HG02623 (cell line): ENCODE data around the gene ZNF319.

Experiments
- ATAC-seq: cut with Tn5 transposase; IDR thresholded peaks from one replicate; pipeline ENCODE4 v1.9.1; 2021; ENCODE audit warnings: moderate library complexity; ENCODE audit not compliant: unreplicated experiment

The ZNF319 gene

DNA sequence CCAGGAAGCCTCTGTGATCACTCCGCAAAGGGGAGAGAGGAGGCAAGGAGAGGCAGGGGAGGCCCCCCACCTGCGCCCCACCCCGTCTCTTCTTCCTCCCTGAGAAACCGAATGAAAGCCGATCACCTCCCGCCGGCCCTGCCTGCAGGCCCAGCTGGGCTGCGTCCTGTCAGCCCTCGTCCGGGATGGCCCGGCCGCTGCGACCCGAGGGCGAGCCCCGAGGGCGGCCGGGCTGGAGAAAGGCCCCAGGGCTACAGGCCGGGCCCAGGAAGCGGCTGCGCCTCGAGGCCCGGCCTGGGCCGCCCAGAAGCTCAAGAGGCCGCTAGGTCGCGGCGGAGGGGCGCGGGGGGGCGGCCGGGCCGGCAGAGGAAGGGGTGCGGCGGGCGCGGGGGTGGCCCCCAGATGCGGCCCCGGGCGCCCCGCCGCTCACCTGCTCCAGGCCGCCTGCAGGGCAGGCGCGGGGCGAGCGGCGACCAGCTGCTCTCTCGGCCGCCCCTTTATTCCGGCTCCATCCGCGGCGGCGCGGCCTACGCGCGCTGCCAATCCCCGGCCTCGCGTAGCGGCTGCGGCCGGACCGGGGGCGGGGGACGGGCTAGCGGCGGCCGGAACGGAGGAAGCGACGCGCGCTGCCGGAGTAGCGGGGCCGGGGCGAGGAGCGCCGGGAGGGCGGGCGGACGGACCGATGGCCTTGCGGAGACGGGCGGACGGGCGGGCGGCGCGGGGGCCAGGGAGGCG lies at the start of gene ZNF319:
Gene ZNF319, minus strand, starts transcription at position 702 of the 735 bp plus-strand sequence. CDS start 2,407 bp downstream, outside the sequence.
- ATAC-seq: peak; percentile 16

DNA sequence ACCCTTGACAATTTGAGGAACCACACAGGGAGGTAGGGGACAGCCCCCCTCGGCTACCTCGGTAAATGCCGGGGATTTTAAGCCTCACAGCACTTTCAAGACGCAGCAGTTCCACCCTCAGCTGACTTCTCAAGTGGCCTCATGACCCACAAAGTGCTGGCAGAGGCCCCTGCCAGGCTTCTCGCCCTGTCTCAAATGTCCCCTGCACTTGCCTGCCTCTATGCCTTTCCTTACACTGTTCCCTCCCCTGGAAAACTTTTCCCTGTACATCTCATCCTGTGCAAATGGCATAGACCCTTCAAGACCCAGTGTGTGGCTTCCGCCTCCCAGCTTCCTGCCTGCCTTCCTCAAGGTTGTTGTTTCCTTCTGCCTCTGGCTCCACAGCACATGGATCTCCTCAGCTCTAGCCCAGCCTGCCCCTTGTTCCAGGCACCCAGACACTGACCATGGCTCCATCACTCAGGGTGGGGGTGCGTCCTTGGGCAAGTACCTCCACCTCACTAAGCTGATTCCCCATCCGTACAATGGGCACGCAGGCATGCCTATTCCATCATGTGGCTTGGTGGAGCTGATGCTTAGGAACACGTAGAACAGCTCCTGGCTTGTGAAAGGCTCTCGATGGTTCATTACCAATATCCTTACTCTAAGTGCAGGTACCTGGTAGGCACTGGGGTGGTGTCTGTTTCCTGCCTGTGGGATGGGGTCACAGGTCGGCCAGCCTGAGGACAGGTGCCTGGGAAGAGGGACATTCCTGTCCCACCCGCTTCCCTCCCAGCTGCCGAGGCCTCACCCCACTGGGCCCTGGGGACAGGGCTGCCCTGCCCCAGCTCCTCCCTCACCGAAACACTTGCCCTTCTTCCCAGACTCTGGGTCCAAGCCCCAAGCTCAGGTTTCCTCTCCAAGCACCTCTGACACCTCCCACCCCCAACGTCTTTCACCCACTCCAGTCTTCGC lies 49.0 kb upstream of the ZNF319 start:
- no peak for ATAC-seq

DNA sequence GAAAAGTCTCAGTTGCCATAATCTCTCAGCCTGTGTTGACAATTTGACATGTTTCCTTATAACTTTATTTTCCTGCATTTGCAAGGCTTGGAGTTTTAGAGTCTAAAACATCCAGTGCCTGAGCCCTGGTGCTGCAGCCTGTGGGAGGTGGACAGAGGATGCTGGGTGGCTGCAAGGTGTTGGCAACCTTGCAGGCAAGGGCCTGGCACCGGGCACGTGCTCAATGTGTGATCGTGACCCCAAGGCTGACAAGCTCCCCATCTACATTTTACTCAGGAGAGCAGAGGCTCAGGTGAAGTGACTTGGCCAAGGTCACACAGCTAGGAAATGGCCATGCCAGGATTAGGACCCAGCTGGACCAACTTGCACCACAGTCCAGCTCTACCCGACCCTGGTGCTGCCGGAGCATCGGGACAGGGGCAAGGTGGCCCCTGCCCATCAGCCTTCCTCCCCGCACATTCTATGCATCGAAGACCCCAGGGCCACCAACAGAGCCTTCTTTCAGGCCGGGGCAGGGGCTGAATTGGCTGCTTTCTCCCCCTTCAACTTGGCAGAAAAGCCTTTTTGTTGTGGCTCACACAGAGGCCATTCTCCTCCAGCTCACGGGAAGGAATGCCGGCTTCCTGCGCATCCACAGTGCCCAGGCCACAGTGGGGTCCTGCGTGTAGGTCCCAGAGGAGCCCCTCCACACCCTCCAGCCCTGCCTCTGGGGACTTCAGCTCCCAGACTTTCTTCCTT lies 48.2 kb upstream of the ZNF319 start:
- no peak for ATAC-seq

DNA sequence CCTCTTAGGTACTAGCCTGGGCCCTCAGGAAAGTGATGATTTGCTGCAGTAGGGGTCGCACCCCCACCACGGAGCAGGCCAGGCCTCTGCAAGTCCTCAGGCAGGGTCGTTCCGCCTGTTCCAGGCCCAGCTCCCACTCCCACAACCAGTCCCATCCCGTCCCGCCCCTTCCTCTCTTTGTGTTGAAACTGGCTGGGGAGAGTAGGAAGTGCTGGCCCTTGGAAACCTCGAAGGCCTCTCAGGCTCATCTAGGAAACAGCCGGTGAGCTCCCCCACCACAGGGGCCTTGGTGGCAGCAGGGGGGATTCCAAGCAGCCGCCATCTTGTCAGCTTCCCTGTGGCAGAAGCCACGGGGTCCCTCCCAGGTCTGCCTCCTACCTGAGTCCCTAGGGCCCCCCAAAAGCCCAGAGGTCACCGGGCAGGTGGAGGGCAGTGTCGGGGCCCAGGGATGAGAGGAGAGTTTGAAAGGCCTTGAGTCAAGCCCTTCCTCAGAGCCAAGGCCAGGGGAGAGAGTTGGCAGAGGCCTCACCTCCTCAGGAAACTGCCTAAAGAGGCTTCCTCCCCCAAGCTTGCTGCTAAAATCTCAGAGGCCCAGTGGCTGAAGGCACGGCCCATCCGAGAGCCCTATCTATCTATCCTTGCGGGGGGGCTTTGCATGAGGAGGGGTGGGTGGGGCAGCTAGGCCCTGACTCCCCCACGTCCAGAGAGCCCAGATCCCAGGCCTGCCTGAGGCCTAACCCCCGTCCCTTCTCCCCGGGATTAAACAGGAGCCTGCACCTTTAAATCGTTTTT lies 47.3 kb upstream of the ZNF319 start:
- no peak for ATAC-seq

DNA sequence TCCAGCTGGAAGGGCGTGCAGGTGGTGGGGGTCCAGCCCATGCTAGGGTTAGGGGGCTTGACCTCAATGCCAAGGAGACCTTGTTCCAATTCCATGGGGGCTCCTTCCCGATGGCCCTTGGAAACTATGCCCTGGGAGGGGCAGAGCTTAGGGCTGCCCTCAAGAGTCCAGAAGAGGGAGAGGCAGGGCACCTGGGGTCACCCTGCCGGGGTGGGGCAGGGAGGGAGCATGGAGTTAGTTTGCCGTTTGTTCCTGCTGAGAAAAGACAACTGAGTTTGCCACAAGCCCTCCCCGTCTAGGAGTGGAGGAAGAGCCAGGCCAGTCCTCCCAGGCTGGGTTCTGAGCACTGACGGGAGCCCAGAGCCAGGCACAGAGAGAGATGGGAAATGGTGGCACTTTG lies 46.5 kb upstream of the ZNF319 start:
- ATAC-seq: no peak

DNA sequence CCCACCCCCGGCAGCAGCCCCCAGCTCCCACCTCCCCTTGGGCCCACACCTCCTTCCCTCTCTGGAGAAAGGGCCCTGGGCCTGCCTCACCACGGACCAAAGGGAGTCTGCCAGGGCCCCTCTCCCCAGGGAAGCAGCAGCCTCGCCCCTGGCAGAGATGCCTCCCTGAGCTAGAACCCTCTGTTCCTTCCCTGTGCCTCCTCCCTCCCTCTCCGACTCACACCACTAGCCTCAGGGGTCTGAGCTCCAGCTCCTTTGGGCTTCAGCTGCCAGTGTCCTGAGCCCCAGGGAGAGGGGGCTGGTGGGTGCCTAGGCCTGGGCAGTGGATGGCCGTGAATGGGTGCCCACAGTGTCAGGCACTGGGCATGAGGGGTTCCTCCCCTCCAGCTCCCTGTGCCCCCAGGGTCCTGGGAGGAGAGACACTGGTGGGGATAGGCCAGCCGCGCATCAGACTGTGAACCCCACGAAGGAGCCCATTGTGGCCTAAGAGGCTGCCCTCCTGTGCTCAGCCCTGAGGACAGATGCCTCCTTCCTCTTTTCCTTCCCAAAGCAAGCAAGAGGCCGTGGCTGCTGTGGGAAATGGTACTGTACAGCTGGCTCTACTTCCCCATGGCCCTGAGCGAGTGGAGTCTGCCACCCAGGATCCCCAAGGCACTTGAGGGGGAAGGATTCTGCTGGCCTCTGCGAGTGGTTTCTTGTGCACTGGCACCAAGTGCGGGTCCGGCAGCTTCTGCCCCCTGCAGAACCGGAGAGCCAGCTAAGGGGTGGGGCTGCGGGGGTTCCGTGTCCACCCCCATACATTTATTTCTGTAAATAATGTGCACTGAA lies 45.8 kb upstream of the ZNF319 start:
- no peak for ATAC-seq

DNA sequence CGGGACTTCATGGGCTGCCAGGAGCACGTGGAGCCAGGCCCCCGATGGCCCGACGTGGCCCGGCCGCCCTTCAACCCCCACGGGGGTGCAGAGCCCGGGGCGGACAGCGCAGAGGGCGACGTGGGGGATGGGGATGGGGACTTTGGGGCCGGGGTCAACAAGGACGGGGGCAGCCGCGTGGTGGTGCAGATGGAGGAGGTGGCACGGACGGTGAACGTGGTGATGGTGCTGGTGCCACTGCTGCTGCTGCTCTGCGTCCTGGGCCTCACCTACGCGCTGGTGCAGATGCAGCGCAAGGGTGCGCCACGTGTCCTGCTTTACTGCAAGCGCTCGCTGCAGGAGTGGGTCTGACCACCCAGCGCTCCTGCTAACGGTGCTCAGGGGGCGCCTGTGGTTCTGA lies 44.6 kb upstream of the ZNF319 start:
- no peak for ATAC-seq

DNA sequence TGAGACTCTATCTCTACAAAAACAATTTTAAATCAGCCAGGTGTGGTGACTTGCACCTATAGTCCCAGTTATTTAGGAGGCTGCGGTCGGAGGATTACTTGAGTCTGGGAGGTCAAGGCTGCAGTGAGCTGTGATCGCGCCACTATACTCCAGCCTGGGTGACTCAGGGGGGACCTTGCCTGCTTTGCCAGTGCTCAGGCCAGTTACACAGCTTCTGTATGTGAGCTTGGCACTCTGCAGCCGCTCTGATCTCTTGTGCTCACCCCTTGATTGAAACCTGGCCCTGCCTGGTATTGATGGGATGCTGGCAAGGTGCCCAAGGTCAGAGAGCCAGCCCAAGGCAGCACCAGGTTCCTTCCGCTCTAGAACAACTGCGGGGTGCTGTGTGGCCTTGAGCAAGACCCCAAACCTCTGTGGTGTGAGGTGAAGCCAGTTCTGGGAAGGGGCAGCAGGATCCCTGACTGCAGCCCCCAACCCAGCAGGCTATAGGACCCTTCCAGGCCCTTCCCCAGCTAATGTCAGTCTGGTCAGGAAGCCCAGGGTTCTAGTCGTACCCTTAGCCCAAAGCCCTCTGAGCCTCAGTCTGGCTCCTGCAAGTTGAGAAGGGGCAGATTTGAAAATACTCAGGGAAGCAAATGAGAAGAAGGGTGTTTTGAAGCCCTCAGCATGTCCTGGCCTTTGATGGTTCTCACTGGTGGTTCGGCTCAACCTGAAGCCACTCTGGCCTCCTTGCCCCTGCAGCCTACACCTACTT lies 44.0 kb upstream of the ZNF319 start:
- no peak for ATAC-seq

DNA sequence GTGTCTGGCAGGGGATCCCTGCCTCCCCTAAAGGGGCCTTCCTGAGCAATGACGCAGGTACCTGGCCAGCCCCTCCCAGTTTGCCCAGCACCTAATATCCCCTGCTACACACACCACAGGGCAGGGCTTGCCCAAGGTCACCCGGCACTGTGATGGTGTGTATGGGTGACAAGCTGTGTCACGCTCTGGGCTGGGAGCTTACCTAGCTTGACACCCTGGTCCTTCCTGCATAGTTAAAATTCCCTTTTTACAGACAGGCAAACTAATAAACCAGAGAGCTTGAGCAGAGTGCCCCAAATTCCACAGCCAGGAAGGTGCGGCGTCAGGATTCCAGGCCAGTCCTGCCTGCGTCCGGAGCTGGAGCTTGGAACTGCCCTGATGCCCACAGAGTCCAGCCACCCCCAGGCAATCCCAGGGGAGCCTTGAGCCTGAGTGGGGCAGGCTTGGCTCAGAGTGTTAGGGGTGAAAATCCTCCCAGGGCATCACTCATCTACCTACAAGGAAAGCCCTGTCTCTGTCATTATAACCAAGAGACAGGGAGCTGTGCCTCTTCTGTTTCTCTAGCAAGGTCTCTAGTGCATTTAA lies 43.2 kb upstream of the ZNF319 start:
- no peak for ATAC-seq

DNA sequence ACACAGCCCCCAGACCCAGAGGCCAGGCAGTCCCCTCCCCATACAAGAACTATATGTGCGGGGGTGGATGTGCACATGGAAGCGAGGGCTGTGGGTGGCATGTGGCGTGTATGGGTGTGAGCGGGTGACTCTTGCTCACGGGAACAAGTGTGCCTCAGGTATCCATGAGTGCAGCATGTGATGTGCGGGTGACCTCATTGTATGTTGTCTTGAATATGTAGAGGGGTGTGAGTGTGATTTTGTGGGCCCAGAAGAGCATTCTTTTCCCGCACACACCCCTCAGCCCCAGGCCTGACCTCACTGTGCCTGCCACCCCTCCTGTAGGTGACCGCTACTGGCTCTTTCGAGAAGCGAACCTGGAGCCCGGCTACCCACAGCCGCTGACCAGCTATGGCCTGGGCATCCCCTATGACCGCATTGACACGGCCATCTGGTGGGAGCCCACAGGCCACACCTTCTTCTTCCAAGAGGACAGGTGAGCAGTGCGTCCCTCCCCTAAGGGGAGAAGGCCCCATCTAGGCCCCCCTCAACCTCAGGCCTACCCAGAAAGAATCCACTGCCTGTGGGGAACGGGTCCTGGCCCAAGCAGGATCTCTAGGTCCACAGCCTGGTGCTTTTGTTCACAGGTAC lies 42.5 kb upstream of the ZNF319 start:
- no peak for ATAC-seq

DNA sequence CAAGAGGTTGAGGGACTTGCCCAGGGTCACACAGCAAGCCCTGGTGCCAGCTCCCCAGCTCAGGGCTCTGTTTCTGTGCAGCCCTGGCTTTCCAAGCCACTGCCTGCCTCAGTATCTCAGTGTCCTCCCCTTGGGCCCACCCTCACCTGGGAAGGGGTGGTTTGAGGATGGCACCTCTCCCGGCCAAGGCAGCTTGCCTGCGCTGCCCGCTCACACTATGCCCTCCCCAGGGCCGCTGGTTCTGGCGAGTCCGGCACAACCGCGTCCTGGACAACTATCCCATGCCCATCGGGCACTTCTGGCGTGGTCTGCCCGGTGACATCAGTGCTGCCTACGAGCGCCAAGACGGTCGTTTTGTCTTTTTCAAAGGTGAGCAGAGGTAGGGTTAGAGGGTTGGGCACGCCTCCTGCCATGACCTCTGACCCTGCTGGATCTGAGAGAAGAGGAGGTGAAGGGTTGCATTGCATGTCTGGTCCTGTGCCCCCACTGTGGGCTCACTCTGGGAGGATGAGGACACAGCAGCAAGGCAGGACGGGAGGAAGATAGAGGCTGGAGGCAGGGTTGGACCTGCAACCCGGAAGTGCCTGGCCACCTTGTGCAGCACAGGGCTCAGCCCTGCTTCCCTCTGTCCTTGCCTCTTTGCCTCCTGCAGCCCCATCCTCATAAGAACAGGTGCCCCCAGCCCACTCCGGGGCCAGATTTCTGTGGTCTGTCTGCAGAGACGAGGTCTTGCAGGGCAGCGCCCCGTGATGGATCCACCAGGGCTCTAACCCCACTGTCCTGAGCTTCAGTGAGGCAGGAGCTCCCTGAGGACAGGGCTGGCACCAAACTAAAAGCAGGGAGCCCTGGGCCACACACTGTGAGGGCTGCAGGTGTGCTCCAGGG lies 41.8 kb upstream of the ZNF319 start:
- ATAC-seq: no peak

DNA sequence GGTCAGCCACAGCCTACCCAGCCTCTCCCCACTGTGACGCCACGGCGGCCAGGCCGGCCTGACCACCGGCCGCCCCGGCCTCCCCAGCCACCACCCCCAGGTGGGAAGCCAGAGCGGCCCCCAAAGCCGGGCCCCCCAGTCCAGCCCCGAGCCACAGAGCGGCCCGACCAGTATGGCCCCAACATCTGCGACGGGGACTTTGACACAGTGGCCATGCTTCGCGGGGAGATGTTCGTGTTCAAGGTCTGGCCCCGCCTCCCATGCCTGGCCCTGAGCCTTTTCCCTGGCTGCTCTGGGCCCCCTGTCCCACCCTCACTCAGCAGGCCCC lies 41.1 kb upstream of the ZNF319 start:
- ATAC-seq: no peak

DNA sequence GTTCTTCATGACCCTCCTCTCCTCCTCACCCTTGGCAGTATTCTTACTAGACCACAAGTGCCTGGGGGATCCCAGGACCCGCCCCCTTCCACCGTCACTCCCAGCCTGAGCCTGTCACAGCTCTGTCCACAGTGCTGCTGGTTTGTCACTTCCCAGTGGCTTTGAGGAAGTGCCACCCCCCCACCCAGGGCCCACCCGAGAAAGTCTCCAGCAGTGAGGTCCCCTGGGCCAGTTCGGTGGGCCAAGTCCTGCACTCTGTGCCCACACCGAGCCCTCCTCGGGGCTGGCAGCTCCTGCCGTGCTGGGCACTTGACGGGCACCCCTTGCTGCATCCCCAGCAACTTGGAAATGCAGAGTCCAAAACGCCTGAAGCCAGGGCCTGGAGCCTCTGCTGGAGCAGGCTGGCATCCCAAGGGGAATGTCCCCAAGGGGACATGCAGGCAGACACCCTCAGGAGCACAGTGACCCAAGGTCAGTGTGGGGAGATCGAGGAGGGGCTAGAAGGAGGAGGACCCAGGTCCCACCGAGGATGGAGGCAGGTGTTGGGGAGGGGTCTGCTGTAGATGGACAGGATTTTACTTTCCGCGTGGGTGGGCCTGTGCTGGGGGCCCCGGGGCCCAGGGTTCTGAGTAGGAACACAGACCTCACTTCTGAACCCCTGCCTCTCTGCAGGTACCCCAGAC lies 40.6 kb upstream of the ZNF319 start:
- no peak for ATAC-seq

DNA sequence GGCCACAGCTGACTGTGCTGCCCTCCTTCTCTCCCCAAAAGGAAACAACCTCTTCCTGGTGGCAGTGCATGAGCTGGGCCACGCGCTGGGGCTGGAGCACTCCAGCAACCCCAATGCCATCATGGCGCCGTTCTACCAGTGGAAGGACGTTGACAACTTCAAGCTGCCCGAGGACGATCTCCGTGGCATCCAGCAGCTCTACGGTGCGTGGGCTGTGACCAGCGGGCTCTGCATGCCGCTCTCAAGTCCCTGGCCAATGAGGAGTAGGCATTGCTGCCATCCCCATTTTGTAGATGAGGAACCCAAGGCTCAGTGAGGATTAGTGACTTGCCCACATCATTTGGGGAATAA lies 40.0 kb upstream of the ZNF319 start:
- no peak for ATAC-seq

DNA sequence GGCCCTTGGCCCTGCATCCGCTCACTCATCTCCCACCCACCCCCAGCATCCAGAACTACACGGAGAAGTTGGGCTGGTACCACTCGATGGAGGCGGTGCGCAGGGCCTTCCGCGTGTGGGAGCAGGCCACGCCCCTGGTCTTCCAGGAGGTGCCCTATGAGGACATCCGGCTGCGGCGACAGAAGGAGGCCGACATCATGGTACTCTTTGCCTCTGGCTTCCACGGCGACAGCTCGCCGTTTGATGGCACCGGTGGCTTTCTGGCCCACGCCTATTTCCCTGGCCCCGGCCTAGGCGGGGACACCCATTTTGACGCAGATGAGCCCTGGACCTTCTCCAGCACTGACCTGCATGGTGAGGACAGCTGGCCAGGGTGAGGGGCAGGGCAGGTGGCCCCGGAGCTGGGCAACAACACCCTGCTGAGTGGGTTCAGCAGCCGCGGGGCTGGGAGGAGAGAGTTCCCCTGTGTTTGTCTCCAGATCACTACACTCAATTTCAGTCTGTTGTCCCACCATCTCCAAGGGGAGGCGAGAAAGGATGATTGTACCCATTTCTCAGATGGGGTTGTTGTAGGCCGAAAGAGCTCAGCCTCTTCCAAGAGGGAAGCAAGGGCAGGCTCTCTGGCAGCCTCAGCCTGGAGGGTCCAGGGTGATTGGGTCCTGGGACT lies 39.5 kb upstream of the ZNF319 start:
- no peak for ATAC-seq

DNA sequence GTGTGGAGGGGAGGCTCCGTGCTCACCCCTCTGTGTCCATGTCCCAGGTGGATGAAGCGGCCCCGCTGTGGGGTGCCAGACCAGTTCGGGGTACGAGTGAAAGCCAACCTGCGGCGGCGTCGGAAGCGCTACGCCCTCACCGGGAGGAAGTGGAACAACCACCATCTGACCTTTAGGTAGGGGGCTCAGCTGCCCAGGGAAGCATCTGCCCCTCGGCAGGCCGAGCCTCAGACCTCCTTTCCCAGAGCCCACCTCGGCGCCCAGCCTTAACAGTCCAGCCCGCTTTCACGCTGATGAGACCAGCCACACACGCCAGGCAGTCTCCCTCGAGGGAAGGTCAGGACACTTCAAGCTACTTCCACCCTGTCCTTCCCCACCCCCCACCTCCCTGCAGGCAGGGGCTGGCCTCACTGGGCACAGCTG lies 37.8 kb upstream of the ZNF319 start:
- ATAC-seq: no peak
